ENCODE results near the gene SLC52A1.
"Not testable (repeated sequence)": the region's sequence is repeated elsewhere in the genome, so short reads cannot be mapped to it uniquely, and the experiment has no call there.

The SLC52A1 gene

GRCh38 chr17:5030168-5030567 is 5.1 kb downstream of the SLC52A1 start:
- DNase-seq = not testable (repeated sequence)

GRCh38 chr17:5027916-5028315 is 7.3 kb downstream of the SLC52A1 start:
- DNase-seq = no peak

- DNase-seq = no peak
These were observed 7.9 kb downstream of the SLC52A1 start for GRCh38 chr17:5027299-5027698.

- no peak for DNase-seq
These were observed 10.6 kb downstream of the SLC52A1 start for GRCh38 chr17:5024604-5025003.

GRCh38 chr17:5023588-5024147 is 11.6 kb downstream of the SLC52A1 start:
- no peak for DNase-seq

GRCh38 chr17:5022171-5022711 is 13.0 kb downstream of the SLC52A1 start:
- no peak for DNase-seq

GRCh38 chr17:5020502-5021023 is 14.7 kb downstream of the SLC52A1 start:
- DNase-seq = no peak

- no peak for DNase-seq
These were observed 15.7 kb downstream of the SLC52A1 start for GRCh38 chr17:5019475-5019956.

- no peak for DNase-seq
These were observed 20.9 kb downstream of the SLC52A1 start for GRCh38 chr17:5014357-5014756.

GRCh38 chr17:5011928-5012327 is 23.3 kb downstream of the SLC52A1 start:
- no peak for DNase-seq

GRCh38 chr17:5003214-5003867 is 31.9 kb downstream of the SLC52A1 start:
- no peak for DNase-seq

- DNase-seq = no peak
These were observed 33.0 kb downstream of the SLC52A1 start for GRCh38 chr17:5002121-5002788.

GRCh38 chr17:5000237-5000639 is 35.0 kb downstream of the SLC52A1 start:
- no peak for DNase-seq

- DNase-seq = no peak
These were observed 35.7 kb downstream of the SLC52A1 start for GRCh38 chr17:4999430-5000093.

GRCh38 chr17:4998732-4999429 is 36.3 kb downstream of the SLC52A1 start:
- DNase-seq = no peak

- no peak for DNase-seq
These were observed 37.0 kb downstream of the SLC52A1 start for GRCh38 chr17:4998027-4998731.

GRCh38 chr17:4997302-4998026 is 37.8 kb downstream of the SLC52A1 start, which contains the start of the genes INCA1 and KIF1C:
Gene INCA1 (minus strand): TSS chr17:4997522. CDS start chr17:4994437, 3,085 bp downstream.
Gene KIF1C (plus strand): TSS chr17:4997950. CDS start chr17:5000247, 2,297 bp downstream.
- peak; percentile 89 for DNase-seq

- no peak for DNase-seq
These were observed 41.1 kb downstream of the SLC52A1 start for GRCh38 chr17:4994081-4994595.

- no peak for DNase-seq
These were observed 47.3 kb downstream of the SLC52A1 start for GRCh38 chr17:4987767-4988567.

All from stimulated activated CD4-positive, alpha-beta T cell treated with anti-CD3 and anti-CD28 coated beads, Interleukin-2, amount 100 ng/mL, for 48 hours (primary cell).